AG10803 (cell line): ENCODE measurements around the gene TRAPPC14.
A peak's percentile ranks its signal among the peaks of the same experiment; 100 is the strongest.

ENCODE experiments used
- DNase-seq: peaks from one replicate; pipeline ENCODE4 v3.0.0; 2010; ENCODE audit warnings: low read depth
- H3K4me3 ChIP-seq: 2 replicates; pipeline ENCODE4 v1.5.1; 2011; ENCODE audit warnings: mild to moderate bottlenecking, low read length, control low read depth
- TF ChIP-seq, protein P1 (sequence below): conservative IDR thresholded peaks from 2 replicates; pipeline ENCODE4 v1.5.1; 2011; ENCODE audit warnings: mild to moderate bottlenecking, low read length, control low read depth, inconsistent platforms

Gene TRAPPC14

DNA sequence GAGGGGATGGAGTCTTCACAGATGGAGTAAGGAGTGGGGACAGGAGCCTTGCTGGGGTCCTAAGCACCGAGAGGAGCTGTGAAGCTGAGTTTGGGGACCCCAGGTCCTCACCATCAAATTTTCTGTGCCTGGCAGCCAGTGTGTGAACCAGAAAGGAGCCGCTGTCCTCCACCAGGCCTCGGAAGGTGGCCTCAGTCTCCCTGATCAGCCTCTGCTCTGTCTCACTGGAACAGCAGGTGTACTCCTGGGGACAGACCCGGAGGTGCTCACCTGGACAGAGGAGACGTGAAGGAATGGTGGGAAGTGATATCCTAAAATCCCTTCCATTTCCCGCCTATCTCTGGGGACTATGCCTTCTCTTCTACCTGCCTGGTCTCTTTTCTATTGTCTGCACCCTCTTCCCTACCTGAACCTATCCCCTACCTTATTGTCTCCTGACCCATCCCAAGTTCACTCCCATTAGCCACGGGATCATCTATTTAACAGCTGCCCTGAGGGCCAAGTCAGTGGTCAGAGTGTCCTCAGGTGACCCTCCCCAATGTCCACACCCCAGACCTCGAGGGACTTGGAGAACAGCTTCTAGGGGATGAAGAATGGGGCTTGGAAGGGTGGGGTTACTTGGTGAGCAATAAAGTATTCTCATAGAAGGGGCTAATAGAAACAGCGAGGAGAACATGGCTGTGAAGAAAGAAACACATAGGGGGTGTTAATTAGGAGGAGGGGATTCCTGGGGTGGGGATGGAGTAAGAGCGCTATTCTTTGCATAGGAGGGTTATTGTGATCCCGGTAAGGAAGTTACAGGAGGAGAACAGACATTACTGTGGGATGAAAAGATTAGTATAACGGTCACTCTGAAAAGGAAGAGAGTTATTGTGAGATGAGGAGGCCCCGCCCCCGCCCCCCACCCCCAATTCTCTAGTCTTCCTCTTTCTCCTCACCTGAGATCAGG, 17.8 kb upstream of the TRAPPC14 start:
- H3K4me3 ChIP-seq = peak overlapping the region; percentile 79
- no peak for DNase-seq
- TF ChIP-seq, protein P1, sequence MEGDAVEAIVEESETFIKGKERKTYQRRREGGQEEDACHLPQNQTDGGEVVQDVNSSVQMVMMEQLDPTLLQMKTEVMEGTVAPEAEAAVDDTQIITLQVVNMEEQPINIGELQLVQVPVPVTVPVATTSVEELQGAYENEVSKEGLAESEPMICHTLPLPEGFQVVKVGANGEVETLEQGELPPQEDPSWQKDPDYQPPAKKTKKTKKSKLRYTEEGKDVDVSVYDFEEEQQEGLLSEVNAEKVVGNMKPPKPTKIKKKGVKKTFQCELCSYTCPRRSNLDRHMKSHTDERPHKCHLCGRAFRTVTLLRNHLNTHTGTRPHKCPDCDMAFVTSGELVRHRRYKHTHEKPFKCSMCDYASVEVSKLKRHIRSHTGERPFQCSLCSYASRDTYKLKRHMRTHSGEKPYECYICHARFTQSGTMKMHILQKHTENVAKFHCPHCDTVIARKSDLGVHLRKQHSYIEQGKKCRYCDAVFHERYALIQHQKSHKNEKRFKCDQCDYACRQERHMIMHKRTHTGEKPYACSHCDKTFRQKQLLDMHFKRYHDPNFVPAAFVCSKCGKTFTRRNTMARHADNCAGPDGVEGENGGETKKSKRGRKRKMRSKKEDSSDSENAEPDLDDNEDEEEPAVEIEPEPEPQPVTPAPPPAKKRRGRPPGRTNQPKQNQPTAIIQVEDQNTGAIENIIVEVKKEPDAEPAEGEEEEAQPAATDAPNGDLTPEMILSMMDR = no peak

GRCh38 chr7:100175296-100175935, 16.9 kb upstream of the TRAPPC14 start:
- TF ChIP-seq, protein P1 = no peak
- DNase-seq = no peak
- H3K4me3 ChIP-seq = no peak overlapping the region

DNA sequence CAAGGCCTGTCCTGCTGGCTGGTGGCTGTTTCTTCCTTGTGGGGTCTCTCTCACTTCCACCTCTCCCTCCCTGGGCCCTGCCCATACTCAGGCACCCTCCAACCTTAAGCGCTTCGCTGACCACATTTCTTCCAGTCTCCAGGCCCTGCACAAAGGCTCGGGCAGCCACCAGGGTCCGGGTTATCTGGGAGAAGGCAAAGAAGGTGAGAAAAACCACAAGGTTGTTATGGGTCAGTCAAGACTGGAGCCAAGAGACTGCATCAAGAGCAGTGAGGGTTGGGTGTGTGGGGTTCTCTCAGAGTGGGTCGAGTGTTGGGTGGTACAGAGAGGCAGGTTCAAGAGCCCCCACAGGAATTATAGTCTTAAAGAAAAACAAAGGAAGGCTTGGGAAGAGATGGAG, 16.1 kb upstream of the TRAPPC14 start:
- DNase-seq = no peak
- H3K4me3 ChIP-seq = no peak overlapping the region
- TF ChIP-seq, protein P1 = no peak

- TF ChIP-seq, protein P1 = no peak
- DNase-seq = no peak
- H3K4me3 ChIP-seq = no peak overlapping the region
These were observed 15.4 kb upstream of the TRAPPC14 start for GRCh38 chr7:100173806-100174495.

DNA sequence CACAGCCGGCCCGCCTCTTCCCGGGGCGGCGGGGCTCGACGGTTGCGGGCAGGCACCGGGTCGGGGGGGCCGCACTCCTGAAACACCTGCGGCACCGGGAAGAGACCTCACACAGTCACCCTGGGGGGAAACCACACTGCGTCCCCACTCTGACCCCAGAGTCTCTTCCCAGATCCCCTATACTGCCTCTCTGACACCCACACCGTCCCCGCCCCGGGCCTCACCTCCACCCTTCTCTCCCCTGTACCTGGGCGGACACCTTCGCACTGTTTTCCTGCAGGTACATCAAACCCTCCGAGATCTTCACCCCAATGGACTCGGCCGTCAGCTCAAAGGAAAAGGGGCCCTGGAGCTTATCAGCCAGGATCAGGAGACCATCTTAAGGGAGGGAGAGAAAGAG, 13.3 kb upstream of the TRAPPC14 start:
- no peak for DNase-seq
- TF ChIP-seq, protein P1 = no peak
- no peak overlapping the region for H3K4me3 ChIP-seq

DNA sequence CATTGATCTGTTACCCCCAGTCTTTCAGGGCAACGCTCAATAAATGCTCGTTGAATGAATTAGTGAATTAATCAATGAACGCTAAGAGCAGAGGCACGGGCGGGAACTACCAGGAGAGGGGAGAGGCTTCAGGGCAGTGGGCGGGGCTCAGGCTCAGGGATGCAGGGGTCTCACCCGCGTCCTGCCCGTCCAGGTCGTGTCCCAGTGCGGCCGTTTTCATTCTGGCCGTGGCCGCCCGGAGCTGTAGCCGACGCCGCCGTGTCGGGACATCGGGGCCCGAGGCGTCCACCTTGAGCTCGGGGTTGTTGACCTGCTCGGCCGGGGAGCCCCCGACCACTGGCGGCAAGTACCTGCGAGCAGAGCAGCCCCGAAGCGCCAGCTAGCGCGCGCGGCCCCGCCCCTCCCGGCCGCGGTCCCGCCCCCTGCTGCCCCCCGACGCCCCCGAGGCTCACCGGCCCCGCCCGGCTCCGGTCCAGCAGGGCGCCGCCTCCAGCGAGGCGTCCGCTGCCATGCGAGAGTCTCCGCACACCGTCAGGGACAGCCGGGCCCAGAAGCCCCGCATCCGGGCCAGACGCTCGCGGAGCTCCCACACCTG, 12.7 kb upstream of the TRAPPC14 start:
- H3K4me3 ChIP-seq = peak overlapping the region; percentile 17
- TF ChIP-seq, protein P1 = no peak
- no peak for DNase-seq
